Right atrium auricular region (tissue), 2 donors: Measurements from ENCODE around the gene QSOX2. TPM values are rescaled to one million over a fixed set of nuclear protein-coding genes. Genes with fewer than 3 reads are reported as not detected.

Experiments used
- DNase-seq: peaks from one replicate; pipeline ENCODE4 v3.0.0-alpha.2; 2019; ENCODE audit warnings: low spot score
- H3K27ac ChIP-seq, 2 donors: fragments of 200-600 bp; sonication (generic); 1 replicate in 1 of 2; 2 replicates in 1 of 2; pipeline ENCODE4 v1.5.1; 2016 to 2019
- H3K27me3 ChIP-seq, 2 donors: fragments of 200-600 bp; sonication (generic); one replicate each; pipeline versions ENCODE4 v1.5.1 to v1.6.0; 2017 to 2019
- H3K36me3 ChIP-seq: fragments of 200-600 bp; sonication (generic); one replicate; pipeline ENCODE4 v1.5.1; 2016
- H3K4me1 ChIP-seq, 2 donors: fragments of 200-600 bp; sonication (generic); one replicate each; pipeline versions ENCODE4 v1.5.1 to v1.6.0; 2017 to 2019
- H3K4me3 ChIP-seq, 2 donors: fragments of 200-600 bp; sonication (generic); 1 replicate in 1 of 2; 2 replicates in 1 of 2; pipeline ENCODE4 v1.5.1; 2017 to 2019; ENCODE audit warnings: mild to moderate bottlenecking in 1 of 2, moderate library complexity in 1 of 2
- H3K9me3 ChIP-seq, 2 donors: fragments of 200-600 bp; sonication (generic); one replicate each; pipeline ENCODE4 v1.5.1; 2019
- total RNA-seq, 2 donors: library from RNA; depleted of rRNA; stranded (reverse); fragments of >200 nt; gene quantifications; one replicate each; pipeline ENCODE4 v1.1.0, GENCODE V29; 2016
- TF ChIP-seq, protein P1 (sequence below), 2 donors: fragments of 200-600 bp; sonication (generic); IDR thresholded peaks; one replicate each; pipeline ENCODE4 v1.5.1; 2019; ENCODE audit warnings: antibody characterized with exemption in 2 of 2

The QSOX2 gene
- total RNA-seq, 2 donors from 2014 or later: 3.2 to 6.3 TPM

DNA sequence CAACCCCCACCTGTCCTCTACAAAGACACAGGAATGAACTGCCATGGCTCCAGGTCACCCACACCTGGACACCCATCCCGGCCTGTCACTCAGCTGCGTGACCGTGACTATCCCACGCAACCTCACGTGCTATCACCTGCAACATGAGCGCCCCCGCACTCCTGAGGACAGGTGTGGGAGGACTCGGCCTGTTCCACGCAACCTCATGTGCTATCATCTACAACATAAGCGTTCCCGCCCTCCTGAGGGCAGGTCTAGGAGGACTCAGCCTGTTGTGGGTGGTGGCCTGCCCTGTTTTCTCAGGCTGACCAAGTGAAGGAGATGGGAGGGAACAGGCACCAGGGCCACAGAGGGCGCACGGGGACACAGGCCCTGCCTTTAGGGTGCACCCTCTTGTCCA lies 4.1 kb downstream of the QSOX2 start:
- TF ChIP-seq, protein P1, sequence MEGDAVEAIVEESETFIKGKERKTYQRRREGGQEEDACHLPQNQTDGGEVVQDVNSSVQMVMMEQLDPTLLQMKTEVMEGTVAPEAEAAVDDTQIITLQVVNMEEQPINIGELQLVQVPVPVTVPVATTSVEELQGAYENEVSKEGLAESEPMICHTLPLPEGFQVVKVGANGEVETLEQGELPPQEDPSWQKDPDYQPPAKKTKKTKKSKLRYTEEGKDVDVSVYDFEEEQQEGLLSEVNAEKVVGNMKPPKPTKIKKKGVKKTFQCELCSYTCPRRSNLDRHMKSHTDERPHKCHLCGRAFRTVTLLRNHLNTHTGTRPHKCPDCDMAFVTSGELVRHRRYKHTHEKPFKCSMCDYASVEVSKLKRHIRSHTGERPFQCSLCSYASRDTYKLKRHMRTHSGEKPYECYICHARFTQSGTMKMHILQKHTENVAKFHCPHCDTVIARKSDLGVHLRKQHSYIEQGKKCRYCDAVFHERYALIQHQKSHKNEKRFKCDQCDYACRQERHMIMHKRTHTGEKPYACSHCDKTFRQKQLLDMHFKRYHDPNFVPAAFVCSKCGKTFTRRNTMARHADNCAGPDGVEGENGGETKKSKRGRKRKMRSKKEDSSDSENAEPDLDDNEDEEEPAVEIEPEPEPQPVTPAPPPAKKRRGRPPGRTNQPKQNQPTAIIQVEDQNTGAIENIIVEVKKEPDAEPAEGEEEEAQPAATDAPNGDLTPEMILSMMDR (IDR thresholded peaks at IDR 0.05): no peak
- Histone ChIP-seq H3K27ac (no peak overlapping the region), H3K27me3 (no peaks in the 10 kb centered on the region), H3K9me3 (no peaks in the 10 kb centered on the region), H3K4me3 (no peak overlapping the region), H3K4me1 (peaks cover 4 to 44% of the 10 kb centered on the region in 2 donors), H3K36me3 (peaks cover 9% of the 10 kb centered on the region)
- no peak for DNase-seq

DNA sequence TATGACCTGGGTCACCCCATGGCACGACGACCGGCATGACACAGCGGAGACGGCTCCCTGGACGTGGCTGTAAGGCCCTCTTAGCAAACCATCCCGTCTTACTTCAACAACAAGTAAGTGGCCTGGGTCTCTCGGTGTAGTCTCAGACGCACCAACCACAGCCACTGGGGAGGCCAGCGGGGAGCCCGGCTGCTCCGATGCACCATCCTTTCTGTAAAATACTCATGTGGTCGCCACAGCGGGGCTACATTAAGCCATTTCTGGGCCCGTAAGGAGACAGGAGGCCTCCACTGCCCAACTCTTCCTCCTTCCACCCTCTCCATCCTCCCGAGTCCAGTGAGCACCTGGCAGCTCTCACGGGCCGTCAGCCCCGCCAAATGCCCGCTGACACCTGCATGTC lies 4.7 kb downstream of the QSOX2 start:
- Histone ChIP-seq H3K36me3 (peaks cover 10% of the 10 kb centered on the region), H3K9me3 (no peaks in the 10 kb centered on the region), H3K4me1 (peaks cover 4 to 44% of the 10 kb centered on the region in 2 donors), H3K27ac (no peak overlapping the region), H3K4me3 (no peak overlapping the region), H3K27me3 (no peaks in the 10 kb centered on the region)
- TF ChIP-seq, protein P1 (IDR thresholded peaks at IDR 0.05): no peak
- DNase-seq: no peak

DNA sequence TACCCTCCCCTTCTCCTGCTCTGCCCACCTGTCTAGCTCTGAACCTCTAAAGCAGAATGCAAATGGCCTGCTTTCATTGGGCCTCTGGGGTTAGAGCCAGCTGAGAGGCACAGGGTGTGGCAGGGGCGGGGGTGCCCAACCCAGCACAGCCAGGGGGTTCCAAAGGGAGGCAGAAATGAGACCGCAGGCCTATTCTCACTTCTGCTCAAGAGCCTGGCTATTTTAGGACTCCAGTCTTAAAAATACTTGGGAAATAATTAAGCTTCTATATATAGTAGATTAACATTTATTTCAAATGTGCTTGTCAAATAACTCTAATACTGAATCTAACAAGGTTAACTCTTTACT lies 5.7 kb downstream of the QSOX2 start:
- Histone ChIP-seq H3K27me3 (no peaks in the 10 kb centered on the region), H3K27ac (peak overlapping the region; percentile 55 to 73), H3K4me3 (no peak overlapping the region), H3K9me3 (no peaks in the 10 kb centered on the region), H3K4me1 (peaks cover 4 to 40% of the 10 kb centered on the region in 2 donors), H3K36me3 (peaks cover 10% of the 10 kb centered on the region)
- no peak for DNase-seq
- TF ChIP-seq, protein P1 (IDR thresholded peaks at IDR 0.05): no peak

DNA sequence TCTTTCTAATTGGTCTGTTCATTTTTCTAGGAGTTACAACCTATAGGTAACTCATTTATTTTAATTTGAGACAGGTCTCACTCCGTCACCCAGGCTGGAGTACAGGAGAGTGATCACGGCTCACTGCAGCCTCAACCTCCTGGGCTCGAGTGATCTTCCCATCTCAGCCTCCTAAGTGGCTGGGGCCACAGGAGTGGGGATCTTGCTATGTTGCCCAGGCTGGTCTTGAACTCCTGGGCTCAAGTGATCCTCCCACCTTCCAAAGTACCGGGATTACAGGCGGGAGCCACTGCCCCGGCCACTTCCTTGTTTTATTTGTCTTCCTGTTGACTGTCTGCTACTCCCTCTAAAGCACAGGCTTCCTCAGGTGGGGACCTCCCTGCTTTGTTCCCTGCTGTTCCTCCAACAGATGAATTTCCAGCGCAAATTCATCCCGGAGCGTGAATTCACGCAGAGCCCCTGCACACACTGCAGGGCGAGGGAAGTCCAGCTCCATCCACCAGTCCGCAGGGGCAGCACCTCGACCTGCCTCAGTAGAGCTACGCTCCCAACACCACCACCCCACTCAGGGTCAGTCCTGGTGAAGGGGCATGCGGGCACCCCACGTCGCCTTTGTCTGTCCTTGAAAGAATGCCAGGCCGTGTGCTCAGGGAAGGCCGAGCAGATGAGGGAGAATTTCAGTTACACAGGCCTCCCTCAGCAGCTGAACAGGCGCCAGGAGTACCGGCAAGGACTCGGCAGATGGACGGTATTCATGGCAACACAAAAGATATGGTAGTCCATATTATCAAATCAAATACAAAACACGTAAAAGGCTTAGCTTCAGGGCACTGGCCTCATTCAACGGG lies 6.3 kb downstream of the QSOX2 start:
- peaks cover 4 to 34% of the 10 kb centered on the region in 2 donors for H3K4me1 ChIP-seq

DNA sequence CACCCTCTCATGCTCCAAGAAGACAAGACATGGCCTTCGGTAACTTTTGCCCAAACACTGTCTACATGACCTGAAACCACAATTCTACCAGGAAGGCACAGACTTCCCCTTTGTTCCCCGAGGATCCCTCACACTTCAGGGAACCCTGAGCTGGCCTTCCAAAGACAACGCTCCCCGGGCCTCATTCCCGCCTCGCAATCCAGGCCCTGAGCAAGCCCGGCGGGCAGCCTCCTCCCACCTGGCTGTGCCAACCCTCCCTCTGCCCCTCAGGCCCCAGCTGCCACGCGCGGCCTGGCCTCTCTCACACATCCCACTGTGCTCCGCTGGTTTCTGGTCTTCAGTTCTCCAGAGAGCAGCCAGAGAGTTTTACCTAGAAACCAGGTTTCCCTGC lies 7.3 kb downstream of the QSOX2 start:
- H3K9me3 ChIP-seq: no peaks in the 10 kb centered on the region
- H3K36me3 ChIP-seq: peaks cover 10% of the 10 kb centered on the region
- TF ChIP-seq, protein P1 (IDR thresholded peaks at IDR 0.05): no peak
- H3K27ac ChIP-seq: no peak overlapping the region
- peaks cover 0 to 25% of the 10 kb centered on the region in 2 donors for H3K4me1 ChIP-seq
- DNase-seq: no peak
- H3K4me3 ChIP-seq: no peak overlapping the region
- H3K27me3 ChIP-seq: no peaks in the 10 kb centered on the region

More for the DNA sequence above, 6.3 kb downstream of the QSOX2 start:
- H3K9me3 ChIP-seq: no peaks in the 10 kb centered on the region
- H3K36me3 ChIP-seq: peaks cover 10% of the 10 kb centered on the region
- no peaks in the 10 kb centered on the region for H3K27me3 ChIP-seq
- H3K27ac ChIP-seq: peak overlapping the region; percentile 55 to 73
- no peak for DNase-seq
- no peak overlapping the region for H3K4me3 ChIP-seq
- TF ChIP-seq, protein P1 (IDR thresholded peaks at IDR 0.05): no peak
